Calu3 (cell line): ENCODE data around the gene GARS1. TPM values are rescaled to one million over a fixed set of nuclear protein-coding genes. Genes with fewer than 3 reads are reported as not detected.

Experiments used
- BruUV-seq: library from RNA; stranded (reverse); fragments of 400-500 nt; replicated peaks from 2 replicates; lab custom pipeline; 2021; lab: Mats Ljungman, UMichigan
- CTCF ChIA-PET: fragments of 300-600 bp; sonication (Branson Sonifier 250); formaldehyde crosslinking; loops from one replicate; lab custom pipeline; 2022; ENCODE audit warnings: antibody characterized with exemption; lab: Charles Lee
- DNase-seq: peaks from one replicate; pipeline ENCODE4 v3.0.0; 2022
- H3K27ac Mint-ChIP-seq: one replicate; pipeline ENCODE4 v1.8.0; 2022; ENCODE audit warnings: mixed read lengths; ENCODE audit not compliant: unreplicated experiment
- H3K27me3 Mint-ChIP-seq: one replicate; pipeline ENCODE4 v1.8.0; 2022; ENCODE audit warnings: mixed read lengths; ENCODE audit not compliant: unreplicated experiment
- H3K36me3 Mint-ChIP-seq: one replicate; pipeline ENCODE4 v1.8.0; 2022; ENCODE audit warnings: mild to moderate bottlenecking, moderate library complexity, mixed read lengths; ENCODE audit not compliant: insufficient read depth, unreplicated experiment
- H3K4me1 Mint-ChIP-seq: one replicate; pipeline ENCODE4 v1.8.0; 2022; ENCODE audit warnings: mild to moderate bottlenecking, low read depth, mixed read lengths; ENCODE audit not compliant: unreplicated experiment
- H3K4me3 Mint-ChIP-seq: one replicate; pipeline ENCODE4 v1.8.0; 2022; ENCODE audit warnings: mild to moderate bottlenecking, low read depth, moderate library complexity, mixed read lengths; ENCODE audit not compliant: unreplicated experiment
- H3K9me3 Mint-ChIP-seq: one replicate; pipeline ENCODE4 v1.8.0; 2022; ENCODE audit warnings: low read depth, mixed read lengths; ENCODE audit not compliant: unreplicated experiment
- CTCF ChIP-seq: fragments of 200-600 bp; IDR thresholded peaks from one replicate; pipeline ENCODE4 v1.8.0; 2022; ENCODE audit warnings: antibody characterized with exemption; ENCODE audit not compliant: unreplicated experiment
- intact Hi-C: fragments of 100-400 bp; cut with micrococcal nuclease; formaldehyde crosslinking; loops from one replicate; pipeline ENCODE4 v1.10.0; 2022; ENCODE audit not compliant: unreplicated experiment
- total RNA-seq: library from RNA; stranded (reverse); gene quantifications from 2 replicates; pipeline ENCODE4 v1.2.3, GENCODE V29; 2022

GARS1 gene
- total RNA-seq, 1 experiment from 2014 or later = 283 TPM

- Mint-ChIP-seq H3K27me3 (peaks cover 18% of the 10 kb centered on the region), H3K9me3 (no peaks in the 10 kb centered on the region), H3K27ac (no peak overlapping the region), H3K4me3 (no peak overlapping the region), H3K36me3 (peaks cover 16% of the 10 kb centered on the region), H3K4me1 (no peaks in the 10 kb centered on the region)
- BruUV-seq = no TSS peak
- CTCF ChIA-PET = no interaction called here
- intact Hi-C loops = no loop called here
- no peak for TF ChIP-seq CTCF
- no peak for DNase-seq
Observed at GRCh38 chr7:30656006-30656957, 61.6 kb downstream of the GARS1 start.

- CTCF ChIA-PET = interaction anchor here (0.6 kb wide), 1 partner anchor 43 kb away, joined by 3 read pairs; no protein-coding TSS in a partner anchor
- H3K27me3 Mint-ChIP-seq = peaks cover 27% of the 10 kb centered on the region
- intact Hi-C loops = no loop called here
- H3K9me3 Mint-ChIP-seq = no peaks in the 10 kb centered on the region
- H3K36me3 Mint-ChIP-seq = peaks cover 16% of the 10 kb centered on the region
- DNase-seq = no peak
- no peak for TF ChIP-seq CTCF
- no peaks in the 10 kb centered on the region for H3K4me1 Mint-ChIP-seq
- no TSS peak for BruUV-seq
- no peak overlapping the region for H3K4me3 Mint-ChIP-seq
- no peak overlapping the region for H3K27ac Mint-ChIP-seq
Observed at GRCh38 chr7:30657131-30657530, 62.5 kb downstream of the GARS1 start.

GRCh38 chr7:30658479-30659074 lies 63.9 kb downstream of the GARS1 start:
- BruUV-seq = no TSS peak
- no peak overlapping the region for H3K4me3 Mint-ChIP-seq
- CTCF ChIA-PET = interaction anchor here (0.7 to 0.9 kb wide), 3 partner anchors 21 to 138 kb away, joined by 3 to 5 read pairs (median 3); no protein-coding TSS in a partner anchor
- no peak for TF ChIP-seq CTCF
- H3K27me3 Mint-ChIP-seq = peaks cover 41% of the 10 kb centered on the region
- H3K27ac Mint-ChIP-seq = no peak overlapping the region
- H3K9me3 Mint-ChIP-seq = no peaks in the 10 kb centered on the region
- DNase-seq = no peak
- intact Hi-C loops = no loop called here
- H3K36me3 Mint-ChIP-seq = peaks cover 19% of the 10 kb centered on the region
- H3K4me1 Mint-ChIP-seq = no peaks in the 10 kb centered on the region

- intact Hi-C loops = no loop called here
- no peak for TF ChIP-seq CTCF
- CTCF ChIA-PET = interaction anchor here (0.7 to 0.9 kb wide), 3 partner anchors 20 to 396 kb away, joined by 3 to 4 read pairs (median 3); no protein-coding TSS in a partner anchor
- no peak overlapping the region for H3K27ac Mint-ChIP-seq
- peaks cover 19% of the 10 kb centered on the region for H3K36me3 Mint-ChIP-seq
- no peaks in the 10 kb centered on the region for H3K4me1 Mint-ChIP-seq
- DNase-seq = no peak
- no peak overlapping the region for H3K4me3 Mint-ChIP-seq
- BruUV-seq = no TSS peak
- H3K9me3 Mint-ChIP-seq = no peaks in the 10 kb centered on the region
- H3K27me3 Mint-ChIP-seq = peaks cover 48% of the 10 kb centered on the region
Observed at GRCh38 chr7:30659312-30659711, 64.6 kb downstream of the GARS1 start.
